Astrocyte of the hippocampus (primary cell): ENCODE measurements around the gene KRTAP10-10.
"Not testable (repeated sequence)": the region's sequence is repeated elsewhere in the genome, so short reads cannot be mapped to it uniquely, and the experiment has no call there.

ENCODE experiments used
- DNase-seq: peaks from one replicate; pipeline ENCODE4 v3.0.0; 2011; ENCODE audit warnings: low read depth, low spot score

Gene KRTAP10-10

DNA sequence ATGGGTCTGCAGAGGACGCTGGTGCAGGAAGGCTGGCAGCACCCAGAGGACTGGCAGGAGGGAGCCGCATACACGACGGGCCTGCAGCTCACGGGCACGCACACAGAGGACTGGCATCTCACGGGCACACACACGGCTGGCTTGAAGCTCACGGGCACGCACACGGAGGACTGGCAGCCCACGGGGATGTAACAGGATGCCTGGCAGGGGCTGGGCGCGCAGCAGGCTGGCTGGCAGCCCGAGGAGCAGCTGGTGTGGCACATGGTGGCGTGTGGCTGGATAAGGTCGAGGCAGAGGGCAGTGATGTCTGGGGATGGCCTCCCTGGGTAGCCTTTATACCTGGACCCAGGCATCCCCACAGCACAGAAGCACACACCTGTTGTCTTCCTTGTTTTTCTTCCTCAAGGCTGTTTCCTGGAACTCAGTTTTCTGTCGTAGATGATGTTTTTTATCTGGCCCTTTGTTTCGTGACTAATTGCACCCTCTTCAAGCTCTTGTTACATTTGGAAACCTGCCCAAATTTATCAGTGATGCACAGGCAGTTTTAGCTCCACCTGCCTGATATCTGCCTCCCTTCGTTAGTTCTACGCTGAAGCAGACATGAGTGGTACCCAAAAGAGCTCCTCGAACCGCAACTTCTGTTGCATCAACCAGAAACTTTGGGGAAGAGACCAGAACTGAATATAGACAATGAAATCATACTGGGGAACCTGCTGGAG lies 44.9 kb downstream of the KRTAP10-10 start, which contains the start of gene KRTAP12-1:
Gene KRTAP12-1 (minus strand): TSS at position 303 of the 719 bp plus-strand sequence. CDS start 40 bp downstream, at position 263.
- DNase-seq, result no peak

DNA sequence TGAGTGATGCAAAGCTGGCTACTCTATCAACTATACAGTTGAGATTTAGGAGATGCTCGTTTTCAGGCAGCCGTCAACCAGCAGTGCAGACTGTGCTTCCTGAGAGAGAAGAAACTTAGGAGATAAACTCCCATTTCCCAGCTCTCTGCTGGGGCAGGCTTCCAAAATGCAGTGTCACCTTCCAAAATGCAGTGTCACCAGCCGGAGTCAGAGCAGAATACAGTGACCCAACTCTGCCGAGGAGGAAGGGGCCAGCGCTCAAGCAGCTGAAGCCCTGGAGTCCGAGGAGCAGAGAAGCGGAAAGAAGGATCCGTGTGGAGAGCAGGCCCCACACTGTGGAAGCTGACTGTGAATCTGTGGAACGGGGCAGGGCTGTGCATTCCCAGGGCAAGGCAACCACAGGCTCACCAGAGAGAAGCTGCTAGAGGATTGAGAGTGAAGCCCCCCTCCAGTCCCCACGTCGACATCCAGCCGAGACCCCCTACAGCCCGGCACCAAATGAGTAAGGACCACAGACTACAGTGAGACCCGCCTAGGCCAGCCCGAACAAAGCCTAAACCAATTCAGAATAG lies 45.5 kb downstream of the KRTAP10-10 start:
- DNase-seq, result no peak

GRCh38 chr21:44684077-44684476 lies 46.9 kb downstream of the KRTAP10-10 start:
- DNase-seq, result no peak

- no peak for DNase-seq
Measured at GRCh38 chr21:44684483-44684882, 47.3 kb downstream of the KRTAP10-10 start.

- not testable (repeated sequence) for DNase-seq
Measured at GRCh38 chr21:44685050-44685449, 47.9 kb downstream of the KRTAP10-10 start.

GRCh38 chr21:44686000-44686781 lies 49.0 kb downstream of the KRTAP10-10 start:
- no peak for DNase-seq

DNA sequence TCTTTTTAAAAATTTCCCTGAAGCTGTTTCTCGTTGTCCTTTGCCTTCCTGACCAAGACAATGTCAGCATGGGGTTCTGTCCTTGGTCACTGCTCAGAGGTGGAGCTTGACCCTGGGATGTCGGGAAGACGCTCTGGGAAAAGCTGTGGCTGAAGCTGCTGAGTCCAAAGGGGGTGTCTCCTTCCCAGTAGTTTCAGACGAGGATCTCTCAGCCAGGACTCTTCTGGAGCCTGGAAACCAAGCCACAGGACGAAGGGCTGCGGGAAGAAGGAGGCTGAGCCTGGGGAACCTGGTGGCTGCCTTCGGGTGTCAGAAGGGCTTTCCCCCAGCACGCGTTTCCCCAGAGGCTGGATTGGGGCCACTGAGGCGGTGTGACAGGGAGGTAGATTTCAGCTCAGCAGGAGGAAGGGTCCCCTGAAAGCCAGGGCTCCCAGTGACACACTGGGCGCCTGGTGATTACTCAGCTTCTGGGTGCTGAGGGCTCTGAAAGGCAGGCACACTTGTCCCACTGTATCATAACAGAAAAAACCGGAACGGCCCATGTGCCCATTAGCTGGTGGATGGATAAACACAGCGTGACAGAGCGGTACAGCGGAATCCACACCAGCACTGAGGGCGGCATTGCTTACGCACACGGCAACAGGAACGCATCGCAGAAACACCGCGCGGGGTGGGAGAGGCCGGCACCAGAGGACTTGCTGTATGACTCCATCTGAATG lies 49.8 kb downstream of the KRTAP10-10 start:
- DNase-seq, result no peak

- DNase-seq, result no peak
Measured at GRCh38 chr21:44687671-44688070, 50.5 kb downstream of the KRTAP10-10 start.
